ENCODE results near the gene NUAK2. TPM values are rescaled to one million over a fixed set of nuclear protein-coding genes. Genes with fewer than 3 reads are reported as not detected.

Gene NUAK2
- total RNA-seq, 2 donors from 2014 or later: 11.2 to 20.8 TPM

DNA sequence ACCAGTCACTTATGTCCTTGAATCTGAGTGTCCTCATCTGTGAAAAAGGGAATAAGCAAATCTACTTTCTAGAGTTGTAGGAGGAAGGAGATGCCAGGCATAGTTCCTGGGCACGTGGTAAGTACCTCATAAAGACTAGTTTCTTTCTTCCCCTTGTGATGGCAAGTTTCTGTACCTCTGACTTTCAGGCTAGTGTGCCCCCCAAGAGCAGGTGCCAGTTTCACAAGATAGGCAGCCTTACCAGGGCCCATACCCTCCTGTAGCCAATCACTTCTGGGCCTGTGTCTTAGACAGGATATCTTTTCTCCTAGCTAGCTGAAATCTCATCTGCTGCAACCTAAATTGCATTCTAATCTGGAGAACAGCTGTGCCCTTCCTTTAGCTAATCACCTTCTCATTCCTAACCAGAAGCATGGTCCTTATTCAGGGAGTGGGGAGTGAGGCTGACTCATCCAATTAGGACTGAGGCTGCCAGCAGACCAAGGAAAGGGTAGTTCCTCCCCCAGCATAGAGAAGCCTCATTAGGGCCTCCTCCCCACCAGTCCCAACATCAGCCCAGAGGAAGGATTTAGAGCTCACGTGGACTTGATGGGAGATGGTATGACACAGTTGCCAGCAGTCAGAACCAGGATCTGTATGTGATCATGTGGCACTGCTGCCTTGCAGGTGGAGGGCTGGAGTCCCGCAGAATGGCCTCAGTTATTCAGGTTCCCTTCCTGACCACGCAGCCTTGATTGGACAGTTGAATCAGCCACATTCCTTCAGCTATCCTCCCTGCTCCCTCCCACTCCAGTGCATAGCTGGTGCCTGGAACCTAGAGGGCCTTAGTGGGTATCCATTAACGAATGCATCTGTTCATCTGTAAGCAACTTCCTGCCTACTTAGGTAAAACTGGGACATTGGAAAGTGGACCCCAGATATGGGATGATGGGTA lies 27.3 kb upstream of the NUAK2 start:
- intact Hi-C loops (cut with DNase I): loop anchor here (10.0 kb wide), 1 partner anchor 136 kb away; no protein-coding TSS in a partner anchor
- ATAC-seq (no peak), DNase-seq (no peak)
- H3K27me3 ChIP-seq: no peaks in the 10 kb centered on the region
- TF ChIP-seq, protein P1, sequence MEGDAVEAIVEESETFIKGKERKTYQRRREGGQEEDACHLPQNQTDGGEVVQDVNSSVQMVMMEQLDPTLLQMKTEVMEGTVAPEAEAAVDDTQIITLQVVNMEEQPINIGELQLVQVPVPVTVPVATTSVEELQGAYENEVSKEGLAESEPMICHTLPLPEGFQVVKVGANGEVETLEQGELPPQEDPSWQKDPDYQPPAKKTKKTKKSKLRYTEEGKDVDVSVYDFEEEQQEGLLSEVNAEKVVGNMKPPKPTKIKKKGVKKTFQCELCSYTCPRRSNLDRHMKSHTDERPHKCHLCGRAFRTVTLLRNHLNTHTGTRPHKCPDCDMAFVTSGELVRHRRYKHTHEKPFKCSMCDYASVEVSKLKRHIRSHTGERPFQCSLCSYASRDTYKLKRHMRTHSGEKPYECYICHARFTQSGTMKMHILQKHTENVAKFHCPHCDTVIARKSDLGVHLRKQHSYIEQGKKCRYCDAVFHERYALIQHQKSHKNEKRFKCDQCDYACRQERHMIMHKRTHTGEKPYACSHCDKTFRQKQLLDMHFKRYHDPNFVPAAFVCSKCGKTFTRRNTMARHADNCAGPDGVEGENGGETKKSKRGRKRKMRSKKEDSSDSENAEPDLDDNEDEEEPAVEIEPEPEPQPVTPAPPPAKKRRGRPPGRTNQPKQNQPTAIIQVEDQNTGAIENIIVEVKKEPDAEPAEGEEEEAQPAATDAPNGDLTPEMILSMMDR (IDR thresholded peaks at IDR 0.05): no peak
- TF ChIP-seq POLR2A (IDR thresholded peaks at IDR 0.05): no peak
- H3K27ac ChIP-seq: no peak overlapping the region
- WGBS, 2 donors: 76% methylated on average over 5 of the region's 5 CpGs
- H3K36me3 ChIP-seq (replicated peaks in 1 of 2; ENCODE audit: insufficient read depth in 1 of 2, low read depth in 2 of 2): no peaks in the 10 kb centered on the region
- no peaks in the 10 kb centered on the region for H3K9me3 ChIP-seq
- peaks cover 17% of the 10 kb centered on the region for H3K4me1 ChIP-seq
- no peak overlapping the region for H3K4me3 ChIP-seq

DNA sequence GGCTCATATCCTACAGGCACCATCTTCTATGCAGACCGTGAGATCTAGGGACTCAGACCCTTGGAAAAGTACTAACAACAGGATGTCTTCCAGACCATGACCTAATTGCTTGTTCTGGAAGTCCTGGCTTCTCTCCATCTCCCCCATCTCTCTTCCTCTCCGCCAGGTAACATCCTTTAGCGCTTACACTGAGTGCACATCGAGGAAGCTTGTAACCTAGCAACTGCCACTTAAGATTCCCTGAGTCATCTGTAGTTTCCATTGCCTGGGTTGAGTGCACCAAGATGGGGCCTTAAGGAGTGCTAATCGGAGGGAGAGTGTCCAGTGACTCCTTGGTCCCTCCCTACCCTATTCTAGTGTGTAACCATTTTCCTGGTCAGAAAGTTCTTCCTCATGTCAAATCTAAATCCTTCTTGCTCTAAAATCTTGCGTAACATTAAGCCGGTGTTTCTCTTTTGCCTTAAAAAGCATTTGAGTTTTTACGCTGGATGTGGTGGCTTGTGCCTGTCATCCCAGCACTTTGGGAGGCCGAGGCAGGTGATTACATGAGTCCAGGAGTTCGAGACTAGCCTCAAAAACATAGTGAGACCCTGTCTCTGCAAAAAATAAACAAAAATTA lies 25.5 kb upstream of the NUAK2 start:
- Histone ChIP-seq H3K27me3 (peaks cover 0 to 4% of the 10 kb centered on the region in 2 donors), H3K4me1 (peaks cover 16% of the 10 kb centered on the region), H3K36me3 (replicated peaks in 1 of 2; ENCODE audit: insufficient read depth in 1 of 2, low read depth in 2 of 2) (no peaks in the 10 kb centered on the region), H3K27ac (no peak overlapping the region), H3K9me3 (no peaks in the 10 kb centered on the region), H3K4me3 (no peak overlapping the region)
- DNase-seq: no peak
- TF ChIP-seq, protein P1 (IDR thresholded peaks at IDR 0.05): no peak
- no peak for TF ChIP-seq POLR2A (IDR thresholded peaks at IDR 0.05)
- intact Hi-C loops (cut with DNase I): loop anchor here (10.0 kb wide), 1 partner anchor 138 kb away; no protein-coding TSS in a partner anchor
- 79 to 88% methylated on average over 10 of the region's 10 CpGs for WGBS, 2 donors
- no peak for ATAC-seq

DNA sequence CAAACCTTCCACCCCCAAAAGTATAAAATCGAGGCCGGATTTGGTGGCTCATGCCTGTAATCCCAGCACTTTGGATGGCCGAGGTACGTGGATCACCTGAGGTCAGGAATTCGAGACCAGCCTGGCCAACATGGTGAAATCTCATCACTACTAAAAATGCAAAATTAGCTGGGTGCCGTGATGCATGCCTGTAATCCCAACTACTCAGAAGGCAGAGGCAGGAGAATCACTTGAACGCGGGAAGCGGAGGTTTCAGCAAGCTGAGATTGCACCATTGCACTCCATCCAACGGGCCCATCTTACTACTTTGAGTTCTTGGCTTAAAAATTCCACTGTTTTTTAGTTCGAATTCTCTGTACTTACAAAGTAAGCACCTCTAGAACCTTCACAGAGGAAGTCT lies 24.2 kb upstream of the NUAK2 start:
- Histone ChIP-seq H3K27me3 (peaks cover 0 to 4% of the 10 kb centered on the region in 2 donors), H3K4me1 (peaks cover 16% of the 10 kb centered on the region), H3K9me3 (no peaks in the 10 kb centered on the region), H3K27ac (no peak overlapping the region), H3K36me3 (replicated peaks in 1 of 2; ENCODE audit: insufficient read depth in 1 of 2, low read depth in 2 of 2) (no peaks in the 10 kb centered on the region), H3K4me3 (no peak overlapping the region)
- 88 to 89% methylated on average over 11 of the region's 11 CpGs for WGBS, 2 donors
- DNase-seq: no peak
- TF ChIP-seq, protein P1 (IDR thresholded peaks at IDR 0.05): no peak
- no peak for TF ChIP-seq POLR2A (IDR thresholded peaks at IDR 0.05)
- ATAC-seq: no peak
- intact Hi-C loops (cut with DNase I): loop anchor here (10.0 kb wide), 1 partner anchor 139 kb away; no protein-coding TSS in a partner anchor

DNA sequence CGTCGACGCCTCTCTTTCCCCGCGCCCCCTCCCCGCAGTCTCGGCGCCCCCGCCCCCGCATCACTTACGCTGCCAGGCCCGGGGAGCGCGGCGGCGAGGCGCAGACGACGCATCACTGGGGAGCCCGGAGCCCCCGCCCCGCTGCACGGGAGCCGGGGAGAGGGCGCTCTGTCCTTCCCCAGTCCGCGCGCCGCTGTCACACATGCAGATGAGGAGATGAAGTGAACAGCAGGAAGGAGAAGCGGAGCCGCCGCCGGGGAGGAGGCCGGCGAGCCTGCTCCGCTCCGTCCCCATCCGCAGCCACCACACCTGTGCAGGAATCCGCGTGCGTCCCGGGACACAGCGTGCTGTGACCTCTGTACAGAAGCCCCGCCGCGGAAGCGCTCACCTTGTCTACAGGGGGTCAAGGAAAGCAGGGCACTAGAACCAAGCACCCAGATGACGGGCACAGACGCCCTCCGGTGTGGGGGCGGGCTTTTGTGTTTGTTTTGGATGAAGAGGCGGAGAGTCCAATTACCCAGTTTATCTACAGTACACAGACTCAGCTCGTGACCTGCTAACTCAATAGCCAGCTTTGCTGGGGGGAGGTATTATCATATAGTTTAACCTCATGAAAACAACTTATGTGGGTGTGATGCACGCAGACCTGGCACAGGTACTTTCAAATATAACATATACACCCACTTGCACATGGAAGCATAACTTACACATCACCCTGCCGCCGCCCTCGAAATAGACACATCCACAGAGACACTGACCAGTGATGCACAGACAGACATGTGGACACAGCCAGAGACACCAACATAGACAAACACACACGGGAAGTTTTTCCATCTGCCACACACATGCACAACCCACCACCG lies 22.8 kb upstream of the NUAK2 start:
- intact Hi-C loops (cut with DNase I): loop anchor here (10.0 kb wide), 1 partner anchor 141 kb away; no protein-coding TSS in a partner anchor
- Histone ChIP-seq H3K4me3 (no peak overlapping the region), H3K27ac (no peak overlapping the region), H3K27me3 (peaks cover 0 to 4% of the 10 kb centered on the region in 2 donors), H3K4me1 (peaks cover 16% of the 10 kb centered on the region), H3K9me3 (no peaks in the 10 kb centered on the region), H3K36me3 (replicated peaks in 1 of 2; ENCODE audit: insufficient read depth in 1 of 2, low read depth in 2 of 2) (no peaks in the 10 kb centered on the region)
- ATAC-seq: peak; percentile 65
- WGBS, 2 donors: 10 to 37% methylated on average over 12 to 40 of the region's 59 CpGs
- TF ChIP-seq, protein P1 (IDR thresholded peaks at IDR 0.05): no peak
- TF ChIP-seq POLR2A (IDR thresholded peaks at IDR 0.05): peak in 1 of 3 donors; percentile 15
- peak in 3 of 4 donors; percentile 44 to 57 (median 45) for DNase-seq

All from body of pancreas (tissue), 4 donors.